ENCODE measurements around the gene ATOSA.

The ATOSA gene, protein sequence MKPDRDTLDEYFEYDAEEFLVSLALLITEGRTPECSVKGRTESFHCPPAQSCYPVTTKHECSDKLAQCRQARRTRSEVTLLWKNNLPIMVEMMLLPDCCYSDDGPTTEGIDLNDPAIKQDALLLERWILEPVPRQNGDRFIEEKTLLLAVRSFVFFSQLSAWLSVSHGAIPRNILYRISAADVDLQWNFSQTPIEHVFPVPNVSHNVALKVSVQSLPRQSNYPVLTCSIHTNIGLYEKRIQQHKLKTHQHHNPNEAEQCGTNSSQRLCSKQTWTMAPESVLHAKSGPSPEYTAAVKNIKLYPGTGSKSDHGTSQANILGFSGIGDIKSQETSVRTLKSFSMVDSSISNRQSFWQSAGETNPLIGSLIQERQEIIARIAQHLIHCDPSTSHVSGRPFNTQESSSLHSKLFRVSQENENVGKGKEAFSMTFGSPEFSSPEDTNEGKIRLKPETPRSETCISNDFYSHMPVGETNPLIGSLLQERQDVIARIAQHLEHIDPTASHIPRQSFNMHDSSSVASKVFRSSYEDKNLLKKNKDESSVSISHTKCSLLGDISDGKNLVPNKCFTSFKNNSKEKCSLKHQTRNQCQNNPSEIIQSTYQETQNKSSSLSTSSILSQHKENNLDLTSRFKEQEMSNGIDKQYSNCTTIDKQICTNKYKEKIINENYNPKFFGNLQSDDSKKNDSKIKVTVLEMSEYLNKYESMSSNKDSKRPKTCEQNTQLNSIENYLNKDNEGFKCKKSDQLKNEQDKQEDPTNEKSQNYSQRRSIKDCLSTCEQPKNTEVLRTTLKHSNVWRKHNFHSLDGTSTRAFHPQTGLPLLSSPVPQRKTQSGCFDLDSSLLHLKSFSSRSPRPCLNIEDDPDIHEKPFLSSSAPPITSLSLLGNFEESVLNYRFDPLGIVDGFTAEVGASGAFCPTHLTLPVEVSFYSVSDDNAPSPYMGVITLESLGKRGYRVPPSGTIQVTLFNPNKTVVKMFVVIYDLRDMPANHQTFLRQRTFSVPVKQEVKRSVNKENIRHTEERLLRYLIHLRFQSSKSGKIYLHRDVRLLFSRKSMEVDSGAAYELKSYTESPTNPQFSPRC

DNA sequence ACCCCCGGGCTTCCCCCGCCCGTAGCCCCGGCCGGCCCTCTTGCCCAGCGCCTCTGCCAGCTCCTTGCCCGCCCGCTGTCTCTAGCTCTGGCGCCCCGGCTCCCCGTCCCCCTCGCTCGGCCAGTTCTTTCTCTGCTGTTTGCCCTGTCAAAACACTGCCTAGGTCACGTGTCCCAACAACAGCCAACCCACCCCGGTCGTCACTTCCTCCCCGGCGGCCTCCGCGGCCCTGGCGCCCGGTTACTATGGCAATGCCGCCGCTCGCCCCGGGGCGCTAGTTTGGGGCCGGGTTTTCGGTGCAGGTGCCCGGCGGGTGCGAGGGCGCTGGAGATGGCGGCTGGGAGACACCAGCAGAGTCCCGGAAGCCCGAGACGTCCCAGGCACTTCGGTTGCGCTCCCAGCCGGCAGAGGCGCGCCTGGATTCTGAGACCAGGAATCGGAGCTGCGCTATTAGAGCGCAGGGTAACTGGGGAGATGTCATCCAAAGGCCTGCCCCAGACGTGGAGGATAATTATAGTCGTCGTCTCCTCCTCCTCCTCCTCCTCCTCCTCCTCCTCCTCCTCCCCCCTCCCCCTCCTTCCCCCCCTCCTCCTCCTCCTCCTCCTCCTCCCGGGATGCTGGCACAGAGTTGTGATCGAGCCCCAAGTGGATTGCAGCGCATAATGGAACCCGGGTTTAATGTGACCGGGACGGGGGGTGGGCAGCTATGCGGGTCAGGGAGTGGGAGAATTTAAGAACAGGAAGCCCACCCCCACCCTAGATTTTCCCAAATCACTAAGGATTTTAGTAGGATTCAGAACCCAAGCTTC is at the start of gene ATOSA:
Gene ATOSA (minus strand): TSS at position 157 of the 809 bp plus-strand sequence. CDS start 1,367 bp downstream, outside the sequence.
- peak; percentile 93 for DNase-seq (ENCODE audit: low spot score)

DNA sequence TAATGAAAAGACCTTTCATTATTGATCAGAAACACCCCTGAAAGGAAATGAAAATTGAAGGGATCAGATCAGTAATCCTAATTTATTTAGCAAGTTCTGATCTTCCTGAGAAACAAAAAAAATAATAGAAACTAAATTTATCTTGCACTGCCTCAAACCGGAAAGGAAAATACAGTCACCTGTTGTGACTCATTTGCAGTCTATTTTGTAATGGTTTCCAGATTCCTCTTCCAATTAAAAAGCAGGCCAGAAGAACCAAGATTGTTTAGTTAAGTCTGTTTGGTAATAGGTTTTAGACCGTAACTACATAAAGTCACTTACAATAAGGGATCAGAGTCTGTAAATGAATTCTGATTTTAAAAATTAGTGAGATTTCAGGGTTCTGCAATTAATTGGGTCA is 49.7 kb upstream of the ATOSA start:
- DNase-seq (ENCODE audit: low spot score) = no peak

DNA sequence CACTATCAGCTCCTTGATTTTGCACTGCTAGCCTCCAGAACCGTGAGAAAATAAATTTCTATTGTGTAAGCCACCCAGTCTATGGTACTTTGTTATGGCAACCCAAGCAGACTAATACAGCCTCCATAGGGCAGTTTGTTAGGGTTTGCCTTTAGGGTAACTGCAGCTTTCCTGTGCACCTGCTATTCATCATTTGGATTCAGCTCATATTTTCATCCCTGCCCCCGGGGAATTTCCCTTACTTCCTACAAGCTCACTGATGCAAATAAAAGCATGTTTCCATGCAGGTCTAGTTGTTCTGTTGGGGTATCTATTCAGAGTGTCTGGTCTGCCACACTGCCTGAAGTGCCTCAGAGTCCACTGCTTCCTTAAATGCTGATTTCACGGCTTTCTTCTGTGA is 48.6 kb upstream of the ATOSA start:
- DNase-seq (ENCODE audit: low spot score) = no peak

DNA sequence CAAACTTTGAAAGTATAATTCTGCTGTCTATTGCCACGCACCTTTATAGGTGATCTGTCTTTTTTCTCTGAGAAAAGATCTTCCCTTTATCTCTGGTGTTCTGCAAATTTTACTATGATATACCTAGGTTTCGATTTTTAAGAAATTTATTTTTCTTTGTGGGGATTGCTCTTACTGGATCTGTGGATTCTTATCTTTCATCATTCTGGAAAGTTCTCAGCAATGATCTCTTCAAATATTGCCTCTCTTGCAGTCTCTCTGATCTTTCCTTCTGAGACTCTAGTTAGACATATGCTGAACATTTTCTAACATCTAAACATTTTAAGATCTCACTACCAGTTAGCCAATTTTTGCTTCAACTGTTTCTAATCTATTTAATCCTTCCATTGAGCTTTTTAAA is 47.0 kb upstream of the ATOSA start:
- no peak for DNase-seq (ENCODE audit: low spot score)

DNA sequence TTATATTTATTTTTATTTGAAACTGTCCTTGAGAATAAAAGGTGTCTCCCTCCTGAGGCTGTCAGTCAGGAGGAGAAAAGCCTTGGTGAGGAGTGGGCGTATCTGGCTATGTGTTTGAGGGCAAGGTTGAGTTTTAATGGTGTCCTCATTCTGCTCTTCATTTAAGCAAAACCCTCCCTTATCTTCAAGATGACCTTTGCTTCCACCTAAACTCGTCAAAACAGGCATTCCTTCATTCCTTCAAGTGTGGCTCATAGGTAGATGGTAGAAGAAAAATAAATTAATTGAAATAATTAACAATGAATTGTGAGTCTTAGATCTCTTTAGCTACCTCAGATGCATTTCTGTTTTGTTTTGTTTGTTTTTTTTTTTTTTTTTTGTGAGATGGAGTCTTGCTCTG is 39.4 kb upstream of the ATOSA start:
- no peak for DNase-seq (ENCODE audit: low spot score)

DNA sequence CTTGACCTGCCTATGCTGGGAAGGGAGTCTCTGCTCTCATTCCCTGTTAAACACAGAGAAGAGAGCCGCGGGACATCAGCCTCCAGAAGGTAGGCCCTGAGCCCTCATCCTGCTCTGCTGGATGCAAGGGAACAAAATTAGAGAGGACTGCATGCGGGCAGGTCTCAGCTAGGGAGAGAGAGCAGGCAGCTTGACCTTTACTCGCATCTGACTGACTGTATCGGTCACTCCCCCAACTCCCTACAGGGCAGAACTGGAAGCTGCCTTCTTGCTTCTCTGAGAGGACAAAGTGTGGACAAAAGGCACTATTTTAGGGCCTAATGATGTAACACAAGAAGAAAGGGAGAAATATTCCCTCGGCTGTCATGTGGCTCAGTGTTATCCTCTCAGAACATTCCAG is 38.7 kb upstream of the ATOSA start:
- DNase-seq (ENCODE audit: low spot score) = no peak

DNA sequence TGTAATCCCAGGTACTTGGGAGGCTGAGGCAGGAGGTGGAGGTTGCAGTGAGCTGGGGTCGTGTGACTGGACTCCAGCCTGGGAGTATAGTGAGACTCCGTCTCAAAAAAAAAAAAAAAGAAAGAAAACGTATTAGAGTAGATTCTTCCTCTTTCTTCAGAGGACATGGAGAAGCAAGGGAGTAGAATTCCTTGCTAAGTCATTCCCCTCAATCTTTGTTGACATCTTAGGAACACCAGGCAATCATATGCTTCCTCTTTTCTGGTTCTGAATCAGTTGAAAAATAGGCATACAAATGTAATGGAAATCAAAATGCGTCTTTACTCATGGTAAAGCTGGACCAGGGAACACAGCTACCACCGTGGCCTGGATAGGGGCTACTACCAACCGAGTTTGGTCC is 38.3 kb upstream of the ATOSA start:
- no peak for DNase-seq (ENCODE audit: low spot score)

DNA sequence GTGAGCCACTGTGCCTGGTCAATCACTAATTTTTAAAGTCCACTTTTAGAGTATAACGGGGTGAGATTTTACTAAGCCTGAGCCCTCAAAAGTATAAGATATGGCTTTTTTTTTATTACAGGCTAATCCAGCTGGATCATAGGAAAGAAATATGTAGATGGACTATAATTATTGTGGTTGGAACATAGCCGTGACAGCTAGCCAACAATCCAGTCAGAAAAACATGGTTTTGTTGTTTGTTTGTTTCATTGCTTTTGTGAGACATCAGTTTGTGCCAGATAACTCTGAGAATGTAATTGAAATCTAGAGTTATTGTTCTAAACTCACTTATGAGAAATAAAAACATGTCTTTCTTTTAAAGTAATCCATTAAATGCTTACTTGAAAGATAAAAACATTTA is 37.3 kb upstream of the ATOSA start:
- no peak for DNase-seq (ENCODE audit: low spot score)

DNA sequence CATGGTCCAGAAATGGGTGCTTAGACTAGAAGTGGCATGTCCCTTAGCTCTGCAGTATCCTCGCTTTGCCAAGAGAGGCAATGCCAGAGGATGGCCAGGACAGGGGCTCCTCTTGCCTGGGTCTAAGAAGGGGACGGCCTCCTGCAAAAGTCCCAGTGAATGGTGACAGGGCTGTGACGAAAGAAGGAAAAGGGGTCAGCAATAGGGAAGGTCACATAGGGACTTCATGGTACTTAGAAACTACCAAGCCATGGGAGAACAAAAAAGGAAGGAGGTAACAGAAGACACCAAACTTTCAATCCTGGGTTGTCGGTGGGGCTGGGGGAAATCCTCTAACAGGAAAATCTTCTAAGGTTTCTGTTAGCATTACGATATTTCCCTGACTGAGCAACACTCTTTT is 36.2 kb upstream of the ATOSA start:
- no peak for DNase-seq (ENCODE audit: low spot score)

DNA sequence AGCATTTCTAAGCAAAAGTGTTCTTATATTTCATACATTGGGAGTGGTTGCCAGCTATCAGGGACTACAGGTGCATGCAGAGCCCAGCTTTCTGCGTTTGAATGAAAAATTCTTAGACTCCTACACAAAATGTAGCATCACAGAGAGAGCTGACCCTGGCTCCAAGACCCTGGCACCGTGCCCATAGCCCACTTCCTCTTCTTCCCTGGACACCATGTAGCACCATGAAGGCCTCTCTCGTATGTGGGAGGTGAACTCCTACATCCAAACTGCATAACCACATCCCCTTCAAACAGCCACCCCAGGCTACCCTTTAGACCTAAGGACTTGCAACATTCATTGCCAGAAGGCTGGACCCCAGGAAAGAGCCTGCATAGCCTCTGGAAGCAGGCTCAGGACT is 35.8 kb upstream of the ATOSA start:
- no peak for DNase-seq (ENCODE audit: low spot score)

DNA sequence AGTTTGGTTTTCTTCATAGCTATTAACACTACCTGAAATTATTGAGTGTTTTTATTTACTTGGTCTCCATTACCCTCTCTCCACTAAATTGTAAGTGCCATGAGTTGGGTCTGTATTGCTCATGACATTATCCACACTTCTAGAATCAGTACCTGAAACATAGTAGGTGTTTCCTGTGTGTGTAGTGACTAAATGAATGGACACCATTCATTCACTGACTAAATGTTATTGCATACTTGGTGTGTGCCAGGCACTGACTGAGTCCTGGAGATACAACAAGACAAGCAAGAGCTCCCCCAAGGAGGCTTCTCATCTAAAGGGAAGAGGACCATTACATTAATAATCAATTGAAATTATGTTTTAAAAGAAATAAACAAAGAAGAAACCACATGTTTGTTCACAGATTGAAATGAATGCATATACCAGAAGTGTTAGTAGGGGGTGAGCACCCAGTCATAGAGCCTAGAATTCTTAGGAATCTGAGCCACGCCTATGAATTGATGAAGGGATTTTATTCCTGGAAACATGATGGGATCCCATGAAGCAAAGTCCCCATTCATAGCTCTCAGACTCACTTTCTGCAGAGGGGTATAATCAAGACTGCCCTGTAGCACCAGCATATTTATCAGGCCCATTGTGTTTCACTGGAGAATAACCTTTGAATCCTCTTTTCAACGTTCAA is 31.7 kb upstream of the ATOSA start:
- DNase-seq (ENCODE audit: low spot score) = no peak

DNA sequence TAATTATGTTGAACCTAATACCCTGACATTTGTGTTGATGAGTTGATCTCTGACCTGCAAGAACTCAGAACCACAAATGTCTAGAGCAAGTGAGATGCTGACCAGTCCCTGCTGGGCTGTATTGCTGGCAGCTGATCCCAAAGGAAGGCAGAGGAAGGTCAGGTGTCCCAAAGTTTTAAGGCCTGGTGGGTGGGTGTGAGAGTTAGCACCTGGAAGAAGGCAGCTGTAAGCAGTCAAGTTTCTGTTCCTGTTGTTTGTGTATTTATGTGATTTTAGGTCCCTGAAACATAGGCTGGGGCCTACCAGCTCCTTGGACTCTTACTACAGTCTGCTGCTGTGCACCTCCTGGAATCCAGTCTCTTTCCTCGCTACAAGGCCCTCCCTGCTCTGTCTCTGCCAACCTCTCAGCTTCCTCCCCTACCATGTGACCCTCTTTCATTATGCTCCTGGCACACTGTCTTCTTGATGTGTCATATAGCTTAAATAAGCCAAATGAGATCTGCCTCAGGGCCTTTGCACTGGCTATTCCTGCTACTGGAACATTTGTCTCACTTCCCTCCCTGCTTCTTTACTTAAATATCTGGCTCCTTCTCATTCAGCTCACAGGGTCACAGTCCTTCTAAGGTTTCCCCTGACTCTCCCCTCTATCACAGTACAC is 31.0 kb upstream of the ATOSA start:
- no peak for DNase-seq (ENCODE audit: low spot score)

DNA sequence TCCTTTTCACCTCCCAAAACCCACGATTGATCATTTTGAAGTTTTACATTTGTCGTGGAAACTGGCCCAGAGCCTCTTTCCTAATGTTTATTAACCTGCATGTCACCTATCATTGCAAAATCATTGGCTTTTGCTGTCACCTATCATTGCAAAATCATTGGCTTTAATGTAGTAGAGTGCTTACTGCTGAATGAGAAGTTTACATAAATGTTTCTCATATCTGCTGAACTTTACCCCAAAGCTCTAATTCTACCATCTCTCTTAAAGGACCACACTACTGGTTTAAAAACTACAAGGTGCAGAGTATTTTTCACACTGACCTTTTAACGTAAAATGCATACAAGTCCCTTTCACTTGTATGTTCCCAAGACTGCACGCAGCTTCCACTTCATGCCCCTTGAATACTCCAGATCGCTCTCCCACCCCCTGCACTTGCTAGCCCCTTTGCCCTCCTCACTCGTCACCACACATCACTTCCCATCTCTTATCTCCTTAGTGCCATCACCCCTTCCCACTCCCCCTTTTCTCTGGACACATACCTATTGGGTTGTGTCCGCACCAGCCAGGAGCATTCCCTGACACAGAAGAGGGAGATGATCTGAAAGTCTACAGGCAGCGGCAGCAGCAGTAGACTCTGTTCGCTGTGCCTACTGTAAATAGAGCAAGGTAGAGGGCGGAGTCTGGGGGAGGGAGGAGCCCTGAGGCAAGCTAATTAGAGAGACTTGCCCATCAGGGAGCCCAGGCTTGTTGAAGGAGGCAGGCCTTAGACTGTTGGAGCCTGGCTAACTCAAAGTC is 30.2 kb upstream of the ATOSA start:
- no peak for DNase-seq (ENCODE audit: low spot score)

DNA sequence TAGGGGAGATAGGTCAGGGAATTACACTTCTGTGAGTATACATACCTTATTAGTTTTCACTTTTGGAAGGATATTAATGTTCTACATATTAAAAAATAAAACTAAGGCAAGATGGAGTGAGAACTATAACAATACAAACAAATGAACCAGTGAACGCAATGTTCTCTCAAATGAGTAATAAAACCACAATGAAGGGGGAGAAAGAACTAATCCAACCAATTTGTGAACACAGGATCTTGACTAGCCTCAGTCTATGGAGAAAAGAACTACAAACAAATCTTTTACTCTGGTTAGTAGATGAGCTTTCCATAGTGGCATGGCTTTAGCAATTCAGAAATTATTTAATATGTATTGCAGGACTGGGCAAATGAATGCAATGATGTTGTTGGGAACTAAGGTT is 26.9 kb upstream of the ATOSA start:
- no peak for DNase-seq (ENCODE audit: low spot score)

DNA sequence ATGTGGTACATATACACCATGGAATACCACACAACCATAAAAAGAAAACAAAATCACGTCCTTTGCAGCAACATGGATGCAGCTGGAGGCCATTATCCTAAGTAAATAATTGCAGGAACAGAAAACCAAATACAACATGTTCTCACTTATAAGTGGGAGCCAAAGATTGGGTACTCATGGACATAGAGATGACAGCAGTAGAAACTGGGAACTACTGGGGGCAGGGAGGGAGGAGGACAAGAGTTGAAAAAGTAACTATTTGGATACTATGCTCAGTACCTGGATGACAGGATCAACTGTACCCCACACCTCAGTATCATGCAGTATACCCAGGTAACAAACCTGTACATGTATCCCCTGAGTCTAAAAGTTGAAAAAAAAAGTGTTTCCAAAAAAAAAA is 23.2 kb upstream of the ATOSA start:
- DNase-seq (ENCODE audit: low spot score) = no peak

DNA sequence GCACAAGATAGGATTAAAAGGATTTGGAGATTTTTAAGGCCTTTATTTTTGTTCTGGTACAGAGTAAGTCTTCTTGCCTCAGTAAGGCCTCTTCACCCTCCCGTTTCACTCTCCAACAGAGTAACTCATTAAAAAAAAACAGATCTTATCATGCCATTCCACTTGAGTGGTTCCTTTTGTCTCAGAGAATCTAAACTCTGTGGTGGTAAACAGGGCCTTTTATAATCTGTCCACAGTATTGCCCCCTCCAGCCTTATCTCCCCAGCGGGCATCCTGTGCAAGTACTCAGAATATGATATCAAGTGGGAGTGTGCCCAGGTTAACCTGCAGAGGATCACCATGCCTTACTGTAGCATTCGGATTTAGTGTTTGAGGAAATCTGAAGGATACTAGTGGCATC is 20.3 kb upstream of the ATOSA start:
- no peak for DNase-seq (ENCODE audit: low spot score)

DNA sequence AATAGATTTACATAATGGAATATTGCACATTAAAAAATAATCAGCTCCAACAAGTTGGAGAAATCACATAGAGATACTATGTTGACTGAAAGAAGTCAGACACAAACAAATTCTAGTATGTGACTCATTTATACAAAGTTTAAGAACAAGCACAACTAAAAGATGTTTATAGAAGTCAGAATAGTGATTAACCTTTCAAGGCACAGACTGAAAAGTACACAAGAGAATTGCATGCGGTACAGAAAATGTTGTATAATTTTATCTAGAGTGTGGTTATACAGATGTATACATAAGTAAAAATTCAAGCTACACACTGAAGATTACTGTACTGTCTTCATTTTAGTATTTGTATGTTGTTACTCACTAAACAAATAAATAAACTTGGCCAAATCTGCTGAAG is 19.3 kb upstream of the ATOSA start:
- no peak for DNase-seq (ENCODE audit: low spot score)

DNA sequence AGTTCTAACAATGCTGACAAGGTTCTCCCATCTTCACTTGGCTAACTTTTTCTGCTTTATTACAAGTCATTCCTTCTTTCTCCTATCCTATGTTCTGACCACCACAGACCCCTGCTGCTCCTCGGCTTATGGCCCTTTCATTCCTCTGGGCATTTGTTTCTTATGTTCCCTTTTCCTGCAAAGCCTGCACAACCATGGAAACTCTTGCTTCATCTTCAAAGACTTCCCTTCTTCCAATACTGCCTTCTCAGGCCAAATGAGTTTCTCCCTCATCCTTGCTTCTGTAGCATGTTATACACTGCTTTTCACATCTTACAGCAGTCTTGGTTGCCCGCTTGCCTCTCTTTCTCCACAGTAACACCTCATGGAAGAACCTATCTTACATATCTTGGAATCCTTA is 17.9 kb upstream of the ATOSA start:
- no peak for DNase-seq (ENCODE audit: low spot score)

DNA sequence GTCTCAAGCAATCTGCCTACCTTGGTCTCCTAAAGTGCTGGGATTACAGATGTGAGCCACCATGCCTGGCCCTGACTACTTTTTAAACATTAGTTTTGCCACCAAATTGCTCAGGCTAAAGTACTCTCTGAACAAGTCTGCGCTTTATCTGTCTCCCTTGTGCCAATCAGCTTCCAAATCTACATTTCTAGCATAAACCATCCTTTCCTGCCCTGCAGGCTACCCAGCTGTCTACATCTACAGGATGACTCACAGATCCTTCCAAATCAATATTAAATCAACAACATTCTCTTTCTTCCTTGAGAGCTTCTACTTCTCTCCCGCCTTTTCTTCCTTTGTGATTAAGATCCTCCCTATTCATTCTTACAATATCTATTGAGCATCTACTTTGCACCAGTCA is 16.0 kb upstream of the ATOSA start:
- no peak for DNase-seq (ENCODE audit: low spot score)

DNA sequence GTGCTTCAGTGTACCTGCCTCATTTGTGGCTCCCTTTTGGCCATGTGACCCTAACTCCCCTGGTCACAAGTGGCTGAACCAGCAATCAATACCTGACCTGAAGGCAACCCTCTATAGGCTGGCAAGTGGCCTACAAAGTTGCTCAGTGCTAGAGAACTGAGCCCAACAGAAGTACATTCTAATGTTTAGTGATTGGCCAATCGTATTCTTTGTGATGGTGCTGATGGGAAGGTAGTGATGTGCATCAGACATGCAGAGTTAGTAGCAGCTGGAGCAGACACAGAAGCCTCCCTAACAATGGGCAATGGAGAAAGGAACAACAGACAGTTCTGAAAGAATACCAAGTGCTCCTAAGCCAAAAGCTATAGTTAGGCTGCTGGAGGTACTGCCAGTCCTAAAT is 10.4 kb upstream of the ATOSA start:
- no peak for DNase-seq (ENCODE audit: low spot score)

All from activated CD4-positive, alpha-beta T cell treated with anti-CD3 and anti-CD28 coated beads, Interleukin-2, Interleukin-4, amounts not matched to agents 100 ng/mL and 50 ng/mL, durations not matched to agents 16 hours and 8 hours (primary cell).